ENCODE results near the gene FLOT1.
A peak's percentile ranks its signal among the peaks of the same experiment; 100 is the strongest.
"Not testable (repeated sequence)": the region's sequence is repeated elsewhere in the genome, so short reads cannot be mapped to it uniquely, and the experiment has no call there.

The FLOT1 gene

DNA sequence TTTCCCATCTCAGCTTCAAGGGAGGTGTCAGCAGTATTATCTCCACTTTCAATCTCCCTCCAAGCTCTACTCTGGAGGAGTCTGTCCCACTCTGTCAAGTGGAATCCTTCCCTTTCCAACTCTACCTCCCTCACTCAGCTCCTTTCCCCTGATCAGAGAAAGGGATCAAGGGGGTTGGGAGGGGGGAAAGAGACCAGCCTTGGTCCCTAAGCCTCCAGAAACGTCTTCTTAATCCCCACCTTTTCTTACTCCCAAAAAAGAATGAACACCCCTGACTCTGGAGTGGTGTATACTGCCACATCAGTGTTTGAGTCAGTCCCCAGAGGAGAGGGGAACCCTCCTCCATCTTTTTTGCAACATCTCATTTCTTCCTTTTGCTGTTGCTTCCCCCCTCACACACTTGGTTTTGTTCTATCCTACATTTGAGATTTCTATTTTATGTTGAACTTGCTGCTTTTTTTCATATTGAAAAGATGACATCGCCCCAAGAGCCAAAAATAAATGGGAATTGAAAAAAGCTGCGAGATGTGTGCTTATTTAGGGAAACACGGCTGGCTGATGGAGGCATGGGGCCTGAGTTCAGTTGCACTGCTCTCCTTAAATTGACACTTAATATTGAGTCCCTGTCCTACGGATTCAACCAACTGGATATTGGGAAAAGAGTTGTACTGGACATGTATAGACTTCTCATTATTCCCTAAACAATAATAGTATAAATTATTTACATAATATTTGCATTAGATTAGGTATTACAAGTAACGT, 17.4 kb downstream of the FLOT1 start:
- H3K4me3 ChIP-seq (ENCODE audit: low read length), result no peak overlapping the region
- no peak for DNase-seq (ENCODE audit: low read depth)
- TF ChIP-seq, protein P1, sequence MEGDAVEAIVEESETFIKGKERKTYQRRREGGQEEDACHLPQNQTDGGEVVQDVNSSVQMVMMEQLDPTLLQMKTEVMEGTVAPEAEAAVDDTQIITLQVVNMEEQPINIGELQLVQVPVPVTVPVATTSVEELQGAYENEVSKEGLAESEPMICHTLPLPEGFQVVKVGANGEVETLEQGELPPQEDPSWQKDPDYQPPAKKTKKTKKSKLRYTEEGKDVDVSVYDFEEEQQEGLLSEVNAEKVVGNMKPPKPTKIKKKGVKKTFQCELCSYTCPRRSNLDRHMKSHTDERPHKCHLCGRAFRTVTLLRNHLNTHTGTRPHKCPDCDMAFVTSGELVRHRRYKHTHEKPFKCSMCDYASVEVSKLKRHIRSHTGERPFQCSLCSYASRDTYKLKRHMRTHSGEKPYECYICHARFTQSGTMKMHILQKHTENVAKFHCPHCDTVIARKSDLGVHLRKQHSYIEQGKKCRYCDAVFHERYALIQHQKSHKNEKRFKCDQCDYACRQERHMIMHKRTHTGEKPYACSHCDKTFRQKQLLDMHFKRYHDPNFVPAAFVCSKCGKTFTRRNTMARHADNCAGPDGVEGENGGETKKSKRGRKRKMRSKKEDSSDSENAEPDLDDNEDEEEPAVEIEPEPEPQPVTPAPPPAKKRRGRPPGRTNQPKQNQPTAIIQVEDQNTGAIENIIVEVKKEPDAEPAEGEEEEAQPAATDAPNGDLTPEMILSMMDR (conservative IDR thresholded peaks at IDR 0.05; ENCODE audit: low read length), result no peak

DNA sequence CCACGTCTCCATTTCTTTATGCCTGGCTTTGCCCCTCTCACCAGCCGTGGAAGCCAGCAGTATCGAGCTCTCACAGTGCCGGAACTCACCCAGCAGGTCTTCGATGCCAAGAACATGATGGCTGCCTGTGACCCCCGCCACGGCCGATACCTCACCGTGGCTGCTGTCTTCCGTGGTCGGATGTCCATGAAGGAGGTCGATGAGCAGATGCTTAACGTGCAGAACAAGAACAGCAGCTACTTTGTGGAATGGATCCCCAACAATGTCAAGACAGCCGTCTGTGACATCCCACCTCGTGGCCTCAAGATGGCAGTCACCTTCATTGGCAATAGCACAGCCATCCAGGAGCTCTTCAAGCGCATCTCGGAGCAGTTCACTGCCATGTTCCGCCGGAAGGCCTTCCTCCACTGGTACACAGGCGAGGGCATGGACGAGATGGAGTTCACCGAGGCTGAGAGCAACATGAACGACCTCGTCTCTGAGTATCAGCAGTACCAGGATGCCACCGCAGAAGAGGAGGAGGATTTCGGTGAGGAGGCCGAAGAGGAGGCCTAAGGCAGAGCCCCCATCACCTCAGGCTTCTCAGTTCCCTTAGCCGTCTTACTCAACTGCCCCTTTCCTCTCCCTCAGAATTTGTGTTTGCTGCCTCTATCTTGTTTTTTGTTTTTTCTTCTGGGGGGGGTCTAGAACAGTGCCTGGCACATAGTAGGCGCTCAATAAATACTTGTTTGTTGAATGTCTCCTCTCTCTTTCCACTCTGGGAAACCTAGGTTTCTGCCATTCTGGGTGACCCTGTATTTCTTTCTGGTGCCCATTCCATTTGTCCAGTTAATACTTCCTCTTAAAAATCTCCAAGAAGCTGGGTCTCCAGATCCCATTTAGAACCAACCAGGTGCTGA, 18.4 kb downstream of the FLOT1 start:
- TF ChIP-seq, protein P1 (conservative IDR thresholded peaks at IDR 0.05; ENCODE audit: low read length), result 0 out of 2 replicates have a peak, but pooled peaks have one; percentile 13
- peak overlapping the region; percentile 9; the same call in 1 of the 2 replicates for H3K4me3 ChIP-seq (ENCODE audit: low read length)
- peak; percentile 35 for DNase-seq (ENCODE audit: low read depth)

DNA sequence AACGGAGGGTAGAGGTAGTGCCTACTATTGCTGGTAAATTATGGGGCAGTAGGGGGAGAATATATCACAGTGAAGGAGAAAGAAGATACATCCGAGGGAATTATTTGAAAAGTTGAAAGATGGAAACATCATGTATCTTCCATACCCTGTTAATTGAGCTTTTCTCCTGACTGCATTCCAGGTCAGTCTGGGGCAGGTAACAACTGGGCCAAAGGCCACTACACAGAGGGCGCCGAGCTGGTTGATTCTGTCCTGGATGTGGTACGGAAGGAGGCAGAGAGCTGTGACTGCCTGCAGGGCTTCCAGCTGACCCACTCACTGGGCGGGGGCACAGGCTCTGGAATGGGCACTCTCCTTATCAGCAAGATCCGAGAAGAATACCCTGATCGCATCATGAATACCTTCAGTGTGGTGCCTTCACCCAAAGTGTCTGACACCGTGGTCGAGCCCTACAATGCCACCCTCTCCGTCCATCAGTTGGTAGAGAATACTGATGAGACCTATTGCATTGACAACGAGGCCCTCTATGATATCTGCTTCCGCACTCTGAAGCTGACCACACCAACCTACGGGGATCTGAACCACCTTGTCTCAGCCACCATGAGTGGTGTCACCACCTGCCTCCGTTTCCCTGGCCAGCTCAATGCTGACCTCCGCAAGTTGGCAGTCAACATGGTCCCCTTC, 19.2 kb downstream of the FLOT1 start:
- H3K4me3 ChIP-seq (ENCODE audit: low read length), result peak overlapping the region; percentile 96
- not testable (repeated sequence) for DNase-seq (ENCODE audit: low read depth)

GRCh38 chr6:30722280-30723112, 20.0 kb downstream of the FLOT1 start:
- H3K4me3 ChIP-seq (ENCODE audit: low read length), result peak overlapping the region; percentile 96
- TF ChIP-seq, protein P1 (conservative IDR thresholded peaks at IDR 0.05; ENCODE audit: low read length), result peak; percentile 96
- peak; percentile 77 for DNase-seq (ENCODE audit: low read depth)

DNA sequence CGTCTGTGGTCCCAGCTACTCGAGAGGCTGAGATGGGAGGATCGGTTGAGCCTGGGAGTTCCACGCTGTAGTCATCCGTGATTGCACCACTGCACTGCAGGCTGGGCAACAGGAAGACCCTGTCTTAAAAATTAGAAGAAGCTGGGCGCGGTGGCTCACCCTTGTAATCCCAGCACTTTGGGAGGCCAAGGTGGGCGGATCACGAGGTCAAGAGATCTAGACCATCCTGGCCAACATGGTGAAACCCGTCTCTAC, 20.5 kb downstream of the FLOT1 start:
- H3K4me3 ChIP-seq (ENCODE audit: low read length), result peak overlapping the region; percentile 96
- DNase-seq (ENCODE audit: low read depth), result peak; percentile 60

DNA sequence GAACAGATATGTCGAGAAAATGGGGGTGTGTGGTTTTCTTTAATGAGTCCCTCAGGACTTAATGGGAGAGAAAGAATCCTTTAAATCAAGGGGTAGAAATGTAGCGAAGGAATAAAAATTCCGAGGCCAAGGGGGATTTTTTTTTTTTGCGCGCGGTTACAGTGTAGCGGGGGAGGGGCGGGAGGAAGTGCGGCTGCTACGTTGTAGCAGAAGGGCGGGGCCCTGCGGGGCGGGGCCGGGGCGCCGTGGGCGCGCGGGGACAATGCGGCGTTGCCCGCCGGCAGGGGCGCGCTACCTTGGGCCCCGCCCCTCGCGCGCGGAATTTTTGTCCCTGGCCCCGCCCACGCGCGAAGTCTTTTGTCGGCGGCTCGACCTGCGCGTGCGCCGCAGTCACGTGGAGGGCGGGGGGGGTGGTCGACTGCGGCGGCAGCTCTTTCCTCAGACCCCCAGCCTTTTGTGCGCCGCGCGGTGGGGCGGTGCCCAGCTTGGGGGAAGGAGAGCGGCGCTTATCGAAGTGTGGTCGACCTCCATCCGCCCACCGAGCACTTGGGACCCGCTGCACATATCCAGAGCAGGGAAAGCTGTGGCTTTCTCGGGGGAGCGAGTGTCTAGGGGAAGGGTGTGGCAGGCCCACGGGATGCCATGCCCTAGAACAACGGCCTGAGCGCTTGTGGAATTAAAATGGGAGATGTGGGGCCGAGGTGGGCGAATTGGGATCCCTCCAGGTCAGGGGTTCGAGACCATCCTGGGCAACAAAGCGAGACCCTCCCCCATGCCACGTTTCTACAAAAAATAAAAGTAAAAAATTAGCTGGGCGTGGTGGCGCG, 21.1 kb downstream of the FLOT1 start:
- H3K4me3 ChIP-seq (ENCODE audit: low read length), result peak overlapping the region; percentile 96
- TF ChIP-seq, protein P1 (conservative IDR thresholded peaks at IDR 0.05; ENCODE audit: low read length), result no peak; the same call in 1 of the 2 replicates
- DNase-seq (ENCODE audit: low read depth), result peak; percentile 89

DNA sequence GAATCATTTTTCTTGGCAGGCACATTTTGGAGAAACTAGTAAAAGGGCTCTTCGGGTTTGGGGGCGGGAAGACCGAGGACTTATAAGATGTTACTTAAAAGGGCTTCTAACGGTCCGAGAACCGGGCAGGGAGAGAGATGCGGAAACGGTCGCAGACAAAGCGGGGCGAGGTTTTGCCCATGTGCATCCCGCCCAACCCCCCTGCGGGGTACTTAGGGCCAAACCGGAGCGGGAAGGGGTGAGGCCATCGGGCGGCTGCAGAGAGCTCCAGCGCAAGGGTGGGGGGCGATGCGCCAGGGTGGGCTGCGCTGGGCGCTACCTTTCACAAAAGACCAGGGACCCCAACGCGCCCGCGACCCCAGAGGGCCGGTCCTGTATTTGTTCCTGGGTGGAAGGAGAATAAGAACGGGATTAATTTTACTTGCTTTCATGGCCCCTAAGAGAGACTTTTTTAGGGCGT, 21.7 kb downstream of the FLOT1 start:
- DNase-seq (ENCODE audit: low read depth), result peak; percentile 44
- TF ChIP-seq, protein P1 (conservative IDR thresholded peaks at IDR 0.05; ENCODE audit: low read length), result no peak
- peak overlapping the region; percentile 93 for H3K4me3 ChIP-seq (ENCODE audit: low read length)
